Stimulated activated CD8-positive, alpha-beta memory T cell treated with anti-CD3 and anti-CD28 coated beads, Interleukin-15, amount 100 ng/mL, for 4 hours (primary cell): Measurements from ENCODE around the gene PAAF1.
"Not testable (repeated sequence)": the region's sequence is repeated elsewhere in the genome, so short reads cannot be mapped to it uniquely, and the experiment has no call there.

Experiments used
- DNase-seq, 2 donors: peaks; one replicate each; pipeline ENCODE4 v3.0.0-alpha.2; 2020; ENCODE audit warnings: low read depth in 2 of 2

PAAF1 gene

GRCh38 chr11:73880449-73880848 lies 3.6 kb downstream of the PAAF1 start:
- DNase-seq: not testable (repeated sequence)

GRCh38 chr11:73883856-73884255 lies 7.1 kb downstream of the PAAF1 start:
- DNase-seq: no peak

GRCh38 chr11:73888244-73888643 lies 11.4 kb downstream of the PAAF1 start:
- no peak for DNase-seq

- no peak for DNase-seq
These were observed 12.2 kb downstream of the PAAF1 start for GRCh38 chr11:73889019-73889418.

- no peak for DNase-seq
These were observed 12.7 kb downstream of the PAAF1 start for GRCh38 chr11:73889536-73889935.

GRCh38 chr11:73893041-73893440 lies 16.2 kb downstream of the PAAF1 start:
- no peak for DNase-seq

- DNase-seq: no peak
These were observed 18.0 kb downstream of the PAAF1 start for GRCh38 chr11:73894725-73895335.

- DNase-seq: no peak
These were observed 25.5 kb downstream of the PAAF1 start for GRCh38 chr11:73902303-73902702.

- no peak for DNase-seq
These were observed 30.4 kb downstream of the PAAF1 start for GRCh38 chr11:73907191-73907590.

- no peak for DNase-seq
These were observed 35.2 kb downstream of the PAAF1 start for GRCh38 chr11:73912026-73912425.

- no peak for DNase-seq
These were observed 36.7 kb downstream of the PAAF1 start for GRCh38 chr11:73913472-73913871.

- no peak for DNase-seq
These were observed 37.5 kb downstream of the PAAF1 start for GRCh38 chr11:73914284-73914683.

GRCh38 chr11:73916435-73916834 lies 39.6 kb downstream of the PAAF1 start:
- DNase-seq: no peak

GRCh38 chr11:73921180-73921579 lies 44.4 kb downstream of the PAAF1 start:
- no peak for DNase-seq

GRCh38 chr11:73929388-73929787 lies 52.6 kb downstream of the PAAF1 start:
- DNase-seq: no peak

- no peak for DNase-seq
These were observed 54.3 kb downstream of the PAAF1 start for GRCh38 chr11:73931039-73931645.

GRCh38 chr11:73931951-73932350 lies 55.2 kb downstream of the PAAF1 start:
- DNase-seq: no peak

- no peak for DNase-seq
These were observed 56.0 kb downstream of the PAAF1 start for GRCh38 chr11:73932781-73933180.

GRCh38 chr11:73936047-73936446 lies 59.2 kb downstream of the PAAF1 start:
- not testable (repeated sequence) for DNase-seq

- no peak for DNase-seq
These were observed 62.3 kb downstream of the PAAF1 start for GRCh38 chr11:73939096-73939495.

- DNase-seq: no peak
These were observed 64.2 kb downstream of the PAAF1 start for GRCh38 chr11:73940801-73941570.

- DNase-seq: no peak
These were observed 65.2 kb downstream of the PAAF1 start for GRCh38 chr11:73942010-73942409.

- DNase-seq: no peak
These were observed 67.3 kb downstream of the PAAF1 start for GRCh38 chr11:73944085-73944484.
